Smooth muscle cell (in vitro differentiated cells): Measurements from ENCODE around the gene LETM1. TPM values are rescaled to one million over a fixed set of nuclear protein-coding genes. Genes with fewer than 3 reads are reported as not detected.

ENCODE experiments used
- DNase-seq: peaks from one replicate; lab custom pipeline; 2025; ENCODE audit not compliant: unreplicated experiment; lab: John Stamatoyannopoulos, UW
- H2AFZ ChIP-seq: fragments of 200-600 bp; sonication (generic); 2 replicates; pipeline ENCODE4 v1.6.0; 2016; ENCODE audit warnings: antibody characterized with exemption, low read depth, mild to moderate bottlenecking
- H3F3A ChIP-seq: fragments of 200-600 bp; sonication (generic); 2 replicates; pipeline ENCODE4 v1.6.0; 2017; ENCODE audit warnings: antibody characterized with exemption, low read depth
- H3K27ac ChIP-seq: fragments of 200-600 bp; sonication (generic); 2 replicates; pipeline ENCODE4 v1.5.1; 2016; ENCODE audit warnings: low read depth, mild to moderate bottlenecking
- H3K27me3 ChIP-seq: fragments of 200-600 bp; sonication (generic); 2 replicates; pipeline ENCODE4 v1.6.1; 2016; ENCODE audit warnings: low read depth, mild to moderate bottlenecking
- H3K36me3 ChIP-seq: fragments of 200-600 bp; sonication (generic); 2 replicates; pipeline ENCODE4 v1.5.1; 2016; ENCODE audit warnings: low read depth
- H3K4me1 ChIP-seq: fragments of 200-600 bp; sonication (generic); 2 replicates; pipeline ENCODE4 v1.5.1; 2016; ENCODE audit warnings: low read depth
- H3K4me2 ChIP-seq: fragments of 200-600 bp; sonication (generic); 2 replicates; pipeline ENCODE4 v1.6.0; 2016; ENCODE audit warnings: mild to moderate bottlenecking
- H3K4me3 ChIP-seq: fragments of 200-600 bp; sonication (generic); 2 replicates; pipeline ENCODE4 v1.5.1; 2016; ENCODE audit warnings: mild to moderate bottlenecking
- H3K79me2 ChIP-seq: fragments of 200-600 bp; sonication (generic); 2 replicates; pipeline ENCODE4 v1.6.0; 2016; ENCODE audit warnings: low read depth, mild to moderate bottlenecking
- H3K9ac ChIP-seq: fragments of 200-600 bp; sonication (generic); 2 replicates; pipeline ENCODE4 v1.6.0; 2016; ENCODE audit warnings: low read depth
- H3K9me3 ChIP-seq: fragments of 200-600 bp; sonication (generic); replicated peaks from 2 replicates; pipeline ENCODE4 v1.5.1; 2016; ENCODE audit warnings: low read depth
- H4K20me1 ChIP-seq: fragments of 200-600 bp; sonication (generic); 2 replicates; pipeline ENCODE4 v1.6.0; 2016; ENCODE audit warnings: low read depth
- WGBS: methylation state at CpG from one replicate; pipeline ENCODE4 v1.1.7; 2016; ENCODE audit warnings: low lambda C conversion rate; 5-methylcytosine and 5-hydroxymethylcytosine counted together
- polyA plus RNA-seq: library from polyadenylated mRNA; unstranded; fragments of >200 nt; fragmentation: Nextera tagmentation; extraction: Ambion mirVana; gene quantifications from 2 replicates; pipeline ENCODE4 v1.2.1, GENCODE V29; 2016
- total RNA-seq: library from RNA; depleted of rRNA; stranded (reverse); fragments of >200 nt; gene quantifications from 2 replicates; pipeline ENCODE4 v1.2.3, GENCODE V29; 2014
- TF ChIP-seq, protein P1 (sequence below): fragments of 200-600 bp; sonication (generic); IDR thresholded peaks from 2 replicates; pipeline ENCODE4 v1.5.1; 2017; ENCODE audit warnings: borderline replicate concordance, mild to moderate bottlenecking, antibody characterized with exemption; ENCODE audit not compliant: insufficient read depth, poor library complexity, severe bottlenecking

LETM1 gene
- total and polyA plus RNA-seq, 2 experiments from 2014 or later = 15.3 to 17.1 TPM

GRCh38 chr4:1784789-1785591 lies 71.0 kb downstream of the LETM1 start:
- Histone ChIP-seq H3K4me1 (peaks cover 4% of the 10 kb centered on the region), H3F3A (no peaks in the 10 kb centered on the region), H3K9ac (no peak overlapping the region), H4K20me1 (no peaks in the 10 kb centered on the region), H3K4me2 (no peak overlapping the region), H3K27ac (no peak overlapping the region), H2AFZ (peak overlapping the region; percentile 49), H3K4me3 (no peak overlapping the region), H3K27me3 (no peaks in the 10 kb centered on the region), H3K9me3 (no peaks in the 10 kb centered on the region), H3K36me3 (no peaks in the 10 kb centered on the region), H3K79me2 (no peaks in the 10 kb centered on the region)
- TF ChIP-seq, protein P1, sequence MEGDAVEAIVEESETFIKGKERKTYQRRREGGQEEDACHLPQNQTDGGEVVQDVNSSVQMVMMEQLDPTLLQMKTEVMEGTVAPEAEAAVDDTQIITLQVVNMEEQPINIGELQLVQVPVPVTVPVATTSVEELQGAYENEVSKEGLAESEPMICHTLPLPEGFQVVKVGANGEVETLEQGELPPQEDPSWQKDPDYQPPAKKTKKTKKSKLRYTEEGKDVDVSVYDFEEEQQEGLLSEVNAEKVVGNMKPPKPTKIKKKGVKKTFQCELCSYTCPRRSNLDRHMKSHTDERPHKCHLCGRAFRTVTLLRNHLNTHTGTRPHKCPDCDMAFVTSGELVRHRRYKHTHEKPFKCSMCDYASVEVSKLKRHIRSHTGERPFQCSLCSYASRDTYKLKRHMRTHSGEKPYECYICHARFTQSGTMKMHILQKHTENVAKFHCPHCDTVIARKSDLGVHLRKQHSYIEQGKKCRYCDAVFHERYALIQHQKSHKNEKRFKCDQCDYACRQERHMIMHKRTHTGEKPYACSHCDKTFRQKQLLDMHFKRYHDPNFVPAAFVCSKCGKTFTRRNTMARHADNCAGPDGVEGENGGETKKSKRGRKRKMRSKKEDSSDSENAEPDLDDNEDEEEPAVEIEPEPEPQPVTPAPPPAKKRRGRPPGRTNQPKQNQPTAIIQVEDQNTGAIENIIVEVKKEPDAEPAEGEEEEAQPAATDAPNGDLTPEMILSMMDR = no peak
- no peak for DNase-seq
- WGBS = 55% methylated on average over 14 of the region's 17 CpGs

- Histone ChIP-seq H3K9ac (no peak overlapping the region), H3K79me2 (no peaks in the 10 kb centered on the region), H3K27me3 (no peaks in the 10 kb centered on the region), H2AFZ (no peak overlapping the region), H3K4me3 (no peak overlapping the region), H3K9me3 (no peaks in the 10 kb centered on the region), H3K27ac (no peak overlapping the region), H3K4me2 (no peak overlapping the region), H3K36me3 (no peaks in the 10 kb centered on the region), H4K20me1 (no peaks in the 10 kb centered on the region), H3F3A (no peaks in the 10 kb centered on the region), H3K4me1 (peaks cover 4% of the 10 kb centered on the region)
- DNase-seq = no peak
- 93% methylated on average over 10 of the region's 10 CpGs for WGBS
- TF ChIP-seq, protein P1 = no peak
Measured at GRCh38 chr4:1784395-1784788, 71.6 kb downstream of the LETM1 start.

DNA sequence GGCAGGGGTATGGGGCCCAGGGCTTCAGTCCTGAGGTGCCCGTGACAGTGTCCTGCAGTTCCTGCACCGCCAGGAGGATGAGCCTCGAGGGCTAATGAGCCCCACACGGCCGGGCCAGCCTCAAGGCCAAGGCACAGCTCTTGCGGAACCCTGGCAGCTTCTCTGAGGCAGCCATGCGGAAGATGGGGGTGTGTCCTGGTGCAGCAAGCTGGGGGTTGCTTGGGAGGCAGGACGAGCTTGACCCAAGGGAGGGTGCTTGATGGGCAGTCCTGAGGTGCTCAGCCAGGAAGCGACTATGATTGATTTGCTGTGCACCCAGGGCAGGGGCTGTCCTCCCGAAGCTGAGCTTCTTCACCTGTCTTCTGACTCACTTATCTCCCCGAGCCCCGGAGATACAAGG lies 72.0 kb downstream of the LETM1 start:
- H3F3A ChIP-seq = no peaks in the 10 kb centered on the region
- H2AFZ ChIP-seq = no peak overlapping the region
- no peak for DNase-seq
- peaks cover 4% of the 10 kb centered on the region for H3K4me1 ChIP-seq
- no peak overlapping the region for H3K9ac ChIP-seq
- no peak overlapping the region for H3K4me2 ChIP-seq
- TF ChIP-seq, protein P1 = no peak
- H3K27me3 ChIP-seq = no peaks in the 10 kb centered on the region
- H3K79me2 ChIP-seq = no peaks in the 10 kb centered on the region
- H4K20me1 ChIP-seq = no peaks in the 10 kb centered on the region
- no peak overlapping the region for H3K27ac ChIP-seq
- no peaks in the 10 kb centered on the region for H3K9me3 ChIP-seq
- H3K4me3 ChIP-seq = no peak overlapping the region
- 79% methylated on average over 12 of the region's 12 CpGs for WGBS
- no peaks in the 10 kb centered on the region for H3K36me3 ChIP-seq

DNA sequence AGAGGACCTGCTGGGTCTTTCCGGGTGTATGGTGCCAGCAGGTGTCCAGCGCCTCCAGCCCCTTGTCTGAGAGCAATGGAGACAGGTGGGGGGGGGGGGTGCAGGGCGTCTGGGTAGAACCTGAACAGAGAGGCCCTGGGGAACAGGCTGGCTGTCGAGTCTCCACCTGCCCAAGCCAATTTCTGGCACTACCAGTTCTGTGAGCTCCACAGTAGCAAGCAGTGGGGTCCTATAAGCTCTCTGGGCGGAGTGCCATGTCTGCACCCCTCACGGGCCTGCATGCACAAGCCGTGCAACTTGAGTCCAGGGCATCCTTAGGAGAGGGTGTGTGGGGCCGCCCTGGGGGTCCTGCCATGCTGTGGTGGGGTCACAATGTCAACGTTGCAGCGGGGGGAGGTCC lies 72.9 kb downstream of the LETM1 start:
- no peak overlapping the region for H3K4me3 ChIP-seq
- H3K4me1 ChIP-seq = peaks cover 10% of the 10 kb centered on the region
- no peak for DNase-seq
- H3K27ac ChIP-seq = no peak overlapping the region
- H4K20me1 ChIP-seq = no peaks in the 10 kb centered on the region
- no peak overlapping the region for H3K9ac ChIP-seq
- H3F3A ChIP-seq = no peaks in the 10 kb centered on the region
- no peaks in the 10 kb centered on the region for H3K9me3 ChIP-seq
- TF ChIP-seq, protein P1 = no peak
- H3K27me3 ChIP-seq = no peaks in the 10 kb centered on the region
- 85% methylated on average over 9 of the region's 10 CpGs for WGBS
- no peaks in the 10 kb centered on the region for H3K36me3 ChIP-seq
- H3K79me2 ChIP-seq = no peaks in the 10 kb centered on the region
- no peak overlapping the region for H3K4me2 ChIP-seq
- H2AFZ ChIP-seq = no peak overlapping the region
